IPS DF 4.7 (cell line): ENCODE data around the gene PRRG3.
"Not testable (repeated sequence)": the region's sequence is repeated elsewhere in the genome, so short reads cannot be mapped to it uniquely, and the experiment has no call there.

Experiments used
- DNase-seq: peaks from one replicate; pipeline ENCODE4 v3.0.0-alpha.2; 2013; ENCODE audit warnings: low spot score; ENCODE audit errors: extremely low read depth

PRRG3 gene

DNA sequence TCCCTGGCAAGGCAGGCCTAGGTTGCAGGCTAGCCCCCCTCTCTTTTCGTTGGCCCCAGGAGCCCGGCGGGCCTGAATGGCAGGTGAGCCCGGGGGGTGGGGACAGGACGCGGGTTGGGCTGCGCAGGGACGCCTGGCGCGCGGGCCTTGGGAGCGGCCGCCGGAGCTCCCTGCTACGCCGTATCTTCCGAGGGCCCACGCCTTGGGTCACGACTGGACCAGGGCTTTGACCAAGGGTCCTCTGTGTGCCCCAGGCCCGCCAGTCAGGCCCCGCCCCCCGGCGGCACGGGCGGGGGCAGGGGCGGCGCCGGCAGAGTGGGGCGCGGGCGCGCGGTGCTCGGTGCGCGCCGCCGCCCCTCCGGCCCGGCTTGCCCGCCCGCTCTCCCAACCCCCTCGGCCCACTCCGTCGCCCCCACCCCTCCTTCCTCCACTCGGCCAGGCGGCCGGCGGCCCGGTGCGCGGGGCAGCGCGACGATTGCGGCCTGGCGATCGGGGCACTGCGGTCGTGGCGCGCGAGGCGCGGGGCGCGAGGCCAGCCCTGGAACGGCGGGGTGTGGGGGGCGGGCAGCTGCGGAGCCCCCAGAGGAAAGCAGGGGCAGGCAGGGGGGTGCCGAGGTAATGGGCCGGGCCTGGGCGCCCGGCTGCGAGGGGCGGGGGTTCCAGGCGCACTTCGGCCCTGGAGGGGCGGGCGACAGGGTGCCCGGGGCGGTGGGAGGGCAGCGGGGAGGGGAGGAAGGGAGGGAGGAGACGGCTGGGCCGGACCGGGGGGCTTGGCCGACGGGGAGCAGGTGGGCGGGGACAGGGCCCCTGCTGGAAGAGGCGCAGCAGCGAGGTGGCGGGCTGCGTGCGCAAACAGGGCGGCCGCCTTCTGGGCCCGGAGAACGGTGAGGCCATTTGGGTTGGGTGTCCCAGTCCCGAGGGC is at the start of gene PRRG3:
PRRG3 (plus strand) TSS at position 798 of the 922 bp plus-strand sequence. CDS start 3,357 bp downstream, outside the sequence.
- DNase-seq: no peak

DNA sequence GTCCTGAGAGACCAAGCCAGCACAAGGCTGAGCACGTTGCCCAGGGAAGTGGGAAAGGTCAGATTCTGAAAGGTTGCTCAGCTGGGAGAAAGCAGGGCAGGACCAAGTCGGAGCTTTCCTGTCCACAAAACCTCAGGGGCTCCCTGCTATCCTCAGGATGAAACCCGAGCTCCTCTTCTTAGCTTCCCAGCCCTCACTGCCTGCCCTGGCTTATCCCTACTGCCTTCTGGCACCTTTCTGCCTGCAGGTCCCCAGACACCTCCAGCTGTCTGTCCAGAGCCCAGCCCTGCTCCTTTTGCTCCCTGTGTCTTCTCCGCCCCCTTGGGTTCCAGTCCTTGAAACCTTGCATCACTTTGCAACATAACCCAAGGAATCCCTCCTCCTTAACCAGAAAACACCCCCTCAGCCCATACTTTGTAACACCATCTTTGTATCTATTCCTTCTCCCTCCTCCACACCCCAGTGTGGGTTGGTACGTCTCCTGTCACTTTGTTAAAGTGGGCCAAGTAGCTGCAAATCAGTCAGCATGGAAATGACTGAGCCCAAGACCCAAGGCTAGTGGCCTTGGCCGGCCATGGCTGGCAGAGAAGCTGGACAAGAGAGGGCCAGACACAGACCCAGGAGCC is 20.0 kb upstream of the PRRG3 start:
- DNase-seq: no peak

DNA sequence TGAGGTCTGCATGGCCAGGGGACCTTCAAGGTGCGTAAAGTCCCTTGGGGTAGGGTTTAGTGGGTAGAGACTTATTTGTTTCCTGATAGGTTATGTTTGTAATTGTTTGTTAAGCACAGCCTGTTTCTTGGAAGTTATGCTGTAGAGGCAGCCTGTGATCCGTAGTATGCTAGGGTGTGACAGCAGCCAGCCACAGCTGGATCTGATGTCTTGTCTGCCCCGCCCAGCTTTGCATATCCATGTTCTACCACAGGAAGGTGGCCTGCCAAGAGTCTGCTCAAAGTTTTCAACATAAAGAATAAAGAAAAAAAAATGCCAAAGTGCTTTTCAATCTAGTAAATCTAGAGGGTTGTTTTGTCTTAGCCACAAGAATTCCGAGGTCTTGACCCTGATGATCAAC is 19.1 kb upstream of the PRRG3 start:
- no peak for DNase-seq

DNA sequence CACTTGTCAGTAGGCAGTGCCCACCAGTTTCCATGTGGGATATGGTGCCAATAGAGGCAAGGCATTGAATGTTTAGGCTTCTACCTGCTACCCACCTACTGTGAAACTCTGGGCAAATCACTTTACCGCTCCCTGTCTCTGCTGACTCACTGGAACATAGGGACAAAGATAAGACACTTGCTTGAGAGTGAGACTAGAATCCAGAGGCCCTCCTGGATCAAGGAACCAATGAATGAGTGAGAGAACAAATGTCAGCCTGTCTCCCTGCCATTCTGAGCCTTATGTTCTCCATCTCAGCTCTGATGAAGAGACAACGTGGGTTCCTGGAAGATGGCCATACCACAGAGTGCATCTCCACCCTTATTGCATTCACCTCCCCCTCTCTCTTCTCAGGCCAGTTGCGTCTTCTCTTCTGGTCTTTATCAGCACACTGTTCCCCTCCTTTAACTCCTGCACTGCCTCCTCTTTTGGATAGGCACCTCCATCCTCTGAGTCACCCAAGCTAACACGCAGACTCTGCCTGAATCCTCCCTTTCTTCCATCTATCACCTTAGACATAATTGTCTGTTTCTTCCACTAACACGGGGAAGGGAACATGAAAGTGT is 15.4 kb upstream of the PRRG3 start:
- no peak for DNase-seq

DNA sequence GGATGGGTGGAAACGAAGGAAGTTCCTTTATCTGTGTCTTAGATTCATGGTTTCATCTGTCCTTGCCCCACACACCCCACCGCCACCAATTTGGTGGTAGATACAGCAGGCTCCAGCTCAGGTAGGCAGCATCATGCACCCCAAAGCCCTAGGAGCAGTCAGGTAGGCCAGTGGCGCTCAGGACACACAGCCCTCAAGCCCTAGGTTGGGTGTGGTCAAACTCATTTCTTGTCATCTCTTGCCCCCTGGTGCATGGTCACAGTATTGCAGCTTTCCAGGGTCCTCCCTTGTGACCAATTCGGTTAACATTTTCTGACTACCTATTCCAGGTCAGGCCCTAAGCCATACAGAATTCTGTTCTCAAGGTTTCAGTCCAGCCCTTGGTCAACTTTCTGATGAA is 14.5 kb upstream of the PRRG3 start:
- no peak for DNase-seq

DNA sequence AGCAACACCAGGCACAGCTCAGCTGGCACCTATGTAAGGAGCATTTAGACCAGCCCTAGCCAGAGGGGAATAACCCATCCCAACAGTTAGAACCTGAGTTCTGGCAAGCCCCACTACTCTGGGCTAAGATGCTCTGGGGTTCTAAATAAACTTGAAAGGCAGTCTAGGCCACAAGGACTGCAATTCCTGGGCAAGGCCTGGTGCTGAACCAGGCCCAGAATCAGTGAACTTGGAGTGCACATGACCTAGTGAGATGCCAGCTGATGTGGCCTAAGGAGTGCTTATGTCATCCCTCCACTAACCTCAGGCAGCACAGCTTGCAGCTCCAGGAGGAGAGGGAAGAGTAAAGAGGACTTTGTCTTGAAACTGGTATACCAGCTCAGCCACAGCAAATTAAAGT is 7.6 kb upstream of the PRRG3 start:
- DNase-seq: no peak

DNA sequence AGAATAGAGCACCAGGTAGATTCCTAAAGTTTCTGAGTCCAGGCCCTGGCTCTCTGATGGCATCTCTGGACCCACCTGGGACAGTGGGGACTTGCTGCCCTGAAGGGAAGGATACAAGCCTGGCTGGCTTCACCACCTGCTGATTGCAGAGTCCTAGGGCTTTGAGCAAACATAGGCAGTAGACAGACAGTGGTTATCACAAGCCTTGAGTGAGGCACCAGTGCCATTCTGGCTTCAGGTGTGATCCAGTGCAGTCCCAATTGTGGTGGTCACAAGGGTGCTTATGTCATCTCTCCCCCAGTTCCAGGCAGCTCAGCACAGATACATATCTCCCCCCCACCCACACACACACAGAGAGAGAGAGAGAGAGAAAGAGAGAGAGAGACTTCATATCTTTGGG is 6.6 kb upstream of the PRRG3 start:
- DNase-seq: no peak

DNA sequence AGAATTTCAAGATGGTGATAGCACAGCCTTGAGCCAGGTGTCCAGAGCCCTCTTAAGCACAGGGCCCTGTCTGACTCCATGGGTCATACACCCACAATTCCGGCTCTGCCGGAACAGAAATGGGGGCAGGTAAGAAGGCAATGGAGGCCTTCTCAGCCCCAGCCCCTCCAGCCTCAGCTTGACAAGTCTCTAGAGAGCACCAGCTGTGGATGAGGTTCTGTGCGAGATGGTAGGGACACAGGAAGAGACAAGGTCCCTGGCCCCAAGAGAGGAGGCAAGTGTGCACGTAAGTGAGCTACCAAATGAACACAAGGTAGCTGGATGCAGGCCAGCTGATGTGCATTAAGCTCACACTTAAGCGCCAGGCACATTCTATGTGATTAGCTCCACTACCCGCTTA is 2.4 kb upstream of the PRRG3 start:
- no peak for DNase-seq

DNA sequence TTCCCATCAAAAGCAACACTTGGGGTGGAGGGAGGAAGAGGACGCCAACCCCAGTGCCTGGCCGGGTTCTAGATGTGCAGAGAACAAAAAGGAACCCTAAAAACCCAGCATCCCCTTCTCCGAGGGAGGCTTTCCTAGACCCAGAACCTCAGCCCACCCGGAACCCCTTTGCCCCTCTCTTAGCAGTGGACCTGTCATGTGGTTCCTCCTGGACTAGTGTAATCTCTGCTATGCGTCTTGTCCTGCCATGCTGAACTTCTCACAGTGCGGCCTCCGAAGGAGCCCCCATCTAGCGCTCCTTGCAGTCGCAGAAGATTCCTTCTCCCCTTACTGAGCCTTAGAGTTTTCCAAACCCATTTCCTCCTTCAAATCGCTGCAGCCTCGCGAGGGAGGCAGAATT is 1.1 kb upstream of the PRRG3 start:
- no peak for DNase-seq

DNA sequence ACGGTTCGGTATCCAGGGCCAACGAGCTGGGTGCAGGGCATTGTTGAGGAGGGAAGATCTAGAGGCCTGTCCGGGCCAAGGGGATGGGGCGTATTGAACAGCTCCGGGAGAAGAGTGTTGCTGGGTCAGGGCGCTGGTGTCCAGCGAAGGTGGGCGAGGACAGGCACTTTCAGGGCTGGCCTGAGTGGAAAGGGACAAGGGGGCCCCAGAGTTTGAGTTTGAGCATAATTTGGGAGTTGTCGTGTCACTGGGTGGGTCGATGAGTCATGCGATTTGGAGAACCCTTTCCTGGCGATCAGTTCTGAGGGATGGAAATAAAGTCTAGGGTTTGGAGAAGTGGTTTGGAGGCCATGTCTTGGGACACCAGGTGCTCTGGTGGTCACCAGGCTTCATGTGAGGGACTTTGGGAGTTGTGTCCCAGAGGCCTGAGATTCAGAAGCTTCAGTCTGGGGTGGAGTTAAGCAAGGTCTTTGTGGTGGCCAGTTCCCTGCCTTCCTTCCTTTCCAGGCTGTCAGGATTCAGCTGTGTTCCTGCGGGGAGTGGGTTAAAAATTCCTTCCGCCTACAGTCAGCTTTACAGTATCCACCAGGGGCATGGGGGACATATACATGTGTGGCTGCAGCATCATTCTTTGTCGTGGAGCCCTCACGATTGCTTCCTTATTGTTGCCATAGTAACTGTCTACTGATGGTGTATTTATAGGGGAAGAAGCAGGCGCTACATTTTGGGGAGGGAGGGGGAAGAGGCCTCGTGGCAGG is 504 bp downstream of the PRRG3 start:
- DNase-seq: no peak

DNA sequence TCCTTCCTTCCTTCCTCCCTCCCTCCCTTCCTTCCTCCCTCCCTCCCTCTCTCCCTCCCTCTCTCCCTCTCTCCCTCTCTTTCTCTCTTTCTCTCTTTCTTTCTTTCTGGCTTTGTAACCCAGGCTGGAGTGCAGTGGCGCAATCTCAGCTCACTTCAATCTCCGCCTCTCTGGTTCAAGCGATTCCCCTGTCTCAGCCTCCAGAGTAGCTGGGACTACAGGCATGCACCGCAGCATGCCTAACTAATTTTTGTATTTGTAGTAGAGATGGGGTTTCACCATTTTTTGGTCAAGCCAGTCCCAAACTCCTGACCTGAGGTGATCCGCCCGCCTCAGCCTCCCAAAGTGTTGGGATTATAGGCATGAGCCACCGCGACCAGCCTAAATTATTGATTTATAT is 1.8 kb downstream of the PRRG3 start:
- DNase-seq: not testable (repeated sequence)

DNA sequence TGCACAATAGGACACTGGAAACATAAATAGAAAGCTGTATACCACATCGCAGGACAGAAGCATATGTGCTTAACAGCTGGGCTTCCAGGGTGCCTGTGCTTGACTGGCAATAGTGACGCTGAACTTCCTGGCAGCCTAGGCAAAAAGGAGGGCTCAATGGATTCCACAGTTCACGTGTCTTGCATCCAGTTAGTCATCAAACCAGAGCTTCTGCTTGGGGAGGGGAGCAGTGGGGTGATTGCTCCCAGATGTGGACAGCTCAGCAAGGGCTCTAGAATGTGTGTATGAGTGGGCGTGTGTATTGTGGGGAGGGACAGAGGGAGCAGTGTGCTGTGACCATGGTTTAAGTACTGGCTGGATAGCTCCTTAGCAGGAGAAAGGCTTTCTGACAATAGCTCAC is 2.3 kb downstream of the PRRG3 start:
- DNase-seq: no peak

DNA sequence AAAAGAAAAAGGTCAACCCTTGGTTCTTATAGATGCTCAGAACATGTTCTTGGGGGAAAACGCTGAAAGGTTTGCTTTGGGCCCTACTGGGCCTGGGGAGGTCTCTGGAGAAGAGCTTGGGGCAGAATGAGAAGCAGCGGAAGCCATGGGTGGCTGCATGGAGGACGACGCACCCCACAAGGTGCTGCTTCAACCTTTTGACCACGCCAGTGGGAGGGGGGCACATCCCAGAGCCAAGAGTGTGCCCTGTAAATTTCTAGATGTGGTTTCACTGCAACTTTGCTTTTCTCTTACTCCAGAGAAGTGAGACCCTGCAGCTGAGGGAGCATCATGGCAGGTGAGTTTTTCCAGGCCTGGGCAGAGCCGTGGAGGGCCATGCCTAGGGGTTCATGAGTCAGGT is 3.2 kb downstream of the PRRG3 start:
- no peak for DNase-seq

DNA sequence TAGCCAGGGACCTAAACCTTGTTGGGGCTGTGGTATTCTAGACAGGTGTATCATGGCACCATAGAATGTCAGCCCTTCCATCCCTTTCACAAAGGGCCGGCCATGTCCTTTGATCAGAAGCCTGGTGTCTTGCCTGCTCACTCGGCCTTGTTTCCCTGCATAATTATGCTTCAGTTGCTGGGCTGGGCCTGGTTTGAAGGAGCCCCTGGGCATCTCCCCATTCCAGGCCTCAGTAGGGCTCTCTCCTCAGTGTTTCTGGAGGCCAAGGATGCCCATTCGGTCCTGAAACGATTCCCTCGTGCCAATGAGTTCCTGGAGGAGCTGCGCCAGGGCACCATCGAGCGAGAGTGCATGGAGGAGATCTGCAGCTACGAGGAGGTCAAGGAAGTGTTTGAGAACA is 4.5 kb downstream of the PRRG3 start:
- no peak for DNase-seq

DNA sequence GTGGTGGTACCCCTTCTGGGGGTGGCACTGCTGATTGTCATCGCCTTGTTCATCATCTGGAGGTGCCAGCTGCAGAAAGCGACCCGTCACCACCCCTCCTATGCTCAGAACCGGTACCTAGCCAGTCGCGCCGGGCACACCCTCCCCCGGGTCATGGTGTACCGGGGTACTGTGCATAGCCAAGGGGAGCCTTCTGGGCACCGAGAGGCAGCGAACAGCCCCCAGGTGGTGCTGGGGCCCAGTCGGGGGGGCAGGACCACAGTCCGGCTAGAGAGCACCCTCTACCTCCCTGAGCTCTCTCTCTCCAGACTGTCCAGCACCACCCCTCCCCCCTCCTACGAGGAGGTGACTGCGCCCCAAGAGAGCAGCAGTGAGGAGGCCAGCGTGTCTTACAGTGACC is 5.3 kb downstream of the PRRG3 start:
- no peak for DNase-seq

DNA sequence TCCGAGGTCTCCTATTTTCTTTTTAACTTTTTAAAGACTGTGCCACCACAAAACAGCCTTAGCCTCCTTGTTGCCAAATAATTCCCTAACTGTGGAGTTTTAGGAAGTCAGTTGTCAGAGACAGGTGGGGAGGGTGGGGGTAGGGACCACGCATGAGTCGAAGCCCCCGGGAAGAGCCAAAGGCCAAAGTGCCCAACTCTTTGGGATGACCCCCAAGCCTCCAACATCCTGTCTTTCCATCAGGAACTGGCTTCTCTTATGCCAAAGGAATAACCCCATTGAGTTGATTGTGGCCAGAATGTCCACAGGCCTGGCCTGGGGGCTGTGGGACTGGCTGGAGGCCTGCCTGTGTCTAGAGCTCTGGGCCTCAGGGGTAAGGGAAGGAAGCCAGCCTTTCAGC is 5.8 kb downstream of the PRRG3 start:
- no peak for DNase-seq

DNA sequence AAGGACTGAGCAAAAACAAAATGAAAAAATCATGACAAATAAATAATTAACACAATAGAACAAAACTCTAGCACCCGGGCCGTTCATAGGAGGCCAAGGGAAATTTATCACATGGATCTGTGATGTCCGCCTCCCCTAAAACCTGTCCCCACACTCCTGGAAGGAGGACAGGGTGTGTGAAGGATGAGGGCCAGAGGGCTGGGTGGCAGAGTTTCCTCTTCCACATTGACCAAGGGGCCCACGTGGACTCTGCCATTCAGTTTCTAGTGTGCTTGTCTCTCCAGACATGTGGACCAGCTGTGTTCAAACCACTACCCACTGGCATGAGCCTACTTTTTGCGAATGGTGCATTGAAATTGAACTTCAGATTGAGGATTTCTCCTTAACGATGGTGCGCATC is 6.3 kb downstream of the PRRG3 start:
- DNase-seq: no peak

DNA sequence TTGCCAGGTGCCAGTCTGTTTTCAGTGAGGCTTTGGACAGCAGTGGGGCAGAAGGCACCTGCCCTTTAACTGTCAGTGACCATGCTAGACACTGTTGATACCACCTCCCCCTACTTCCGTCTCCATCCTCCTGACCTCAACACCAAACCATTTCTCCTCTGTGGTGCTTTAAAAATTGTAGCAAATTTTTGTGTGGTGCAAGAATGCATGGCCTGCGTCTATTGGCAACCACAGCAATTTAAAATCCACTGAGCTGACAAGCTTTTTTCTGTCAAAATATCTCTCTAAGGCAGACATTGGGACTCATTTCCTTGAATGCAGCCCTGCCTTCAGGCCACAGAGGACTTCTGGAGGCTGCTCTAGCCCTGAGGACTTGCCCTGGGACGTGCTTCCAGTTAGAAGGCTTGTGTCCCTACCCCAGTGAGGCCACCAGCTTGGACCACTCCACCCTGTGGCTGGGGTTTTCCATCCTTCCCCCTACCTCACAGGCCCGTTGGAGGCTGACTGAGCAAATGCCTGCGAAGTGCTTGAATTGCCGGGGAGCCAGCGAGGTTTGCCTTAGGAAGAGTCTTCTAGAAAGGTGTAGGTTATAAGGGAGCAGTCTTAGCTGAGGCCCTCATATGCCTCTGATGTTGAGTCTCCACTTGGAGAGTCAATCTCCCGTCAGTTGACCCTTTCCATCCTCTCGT is 6.9 kb downstream of the PRRG3 start:
- no peak for DNase-seq

DNA sequence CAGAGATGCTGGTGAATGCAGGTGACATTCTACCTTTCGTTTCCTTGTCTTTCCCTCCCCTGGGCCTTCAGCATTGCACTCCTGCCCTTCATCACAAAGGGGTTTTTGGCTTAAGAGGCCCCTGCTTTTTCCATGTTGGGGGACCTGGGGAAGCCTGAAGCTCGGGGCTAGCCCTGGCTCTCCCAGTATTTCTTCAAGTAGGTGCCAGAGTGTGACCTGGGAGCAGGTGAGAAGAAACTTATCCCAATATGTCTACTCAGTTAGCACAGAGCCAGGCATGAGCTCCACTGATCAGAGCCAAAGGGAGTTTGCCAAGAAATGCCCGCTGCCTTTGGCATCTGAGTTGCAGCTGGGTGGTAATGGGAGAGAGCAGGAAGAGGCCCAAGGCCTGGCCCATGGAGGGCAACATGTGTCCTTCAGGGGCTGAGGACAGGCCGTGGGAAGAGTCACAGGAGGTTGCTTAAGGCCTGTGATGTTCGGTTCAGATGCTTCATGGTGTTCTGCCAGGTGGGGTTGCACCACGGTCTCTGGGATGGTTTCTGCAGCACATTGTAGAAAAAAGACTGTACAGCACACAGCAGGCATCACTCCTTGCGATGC is 7.6 kb downstream of the PRRG3 start:
- no peak for DNase-seq

DNA sequence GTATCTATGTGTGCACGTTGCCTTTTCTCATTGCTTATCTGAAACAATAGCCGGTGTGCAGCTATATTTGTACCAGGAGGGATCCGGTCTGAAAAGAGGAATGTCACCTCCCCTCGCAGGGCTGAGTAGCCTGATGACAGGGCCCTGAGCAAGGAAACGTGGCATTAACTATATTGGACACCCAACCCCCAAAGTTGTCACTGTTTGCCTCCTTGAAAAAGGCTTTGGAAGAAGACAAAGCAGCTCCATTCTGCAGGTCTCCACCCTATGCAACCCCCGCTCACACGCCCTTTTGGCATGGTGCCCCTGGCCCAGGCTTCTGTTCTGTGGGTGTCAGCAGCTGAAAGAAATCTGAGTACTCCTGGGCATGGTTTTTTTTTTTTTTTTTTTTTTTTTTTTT is 8.2 kb downstream of the PRRG3 start:
- no peak for DNase-seq
